Hepatocyte (in vitro differentiated cells): ENCODE measurements around the gene STIM1.

Source experiments
- CTCF ChIP-seq: fragments of 200-600 bp; sonication (generic); IDR thresholded peaks from 2 replicates; pipeline ENCODE4 v1.5.1; 2016; ENCODE audit warnings: antibody characterized with exemption, mild to moderate bottlenecking; ENCODE audit not compliant: poor library complexity
- EZH2 ChIP-seq: fragments of 200-600 bp; sonication (generic); IDR thresholded peaks from 2 replicates; pipeline ENCODE4 v1.6.1; 2016; ENCODE audit warnings: antibody characterized with exemption, mild to moderate bottlenecking, borderline replicate concordance
- EZH2phosphoT487 ChIP-seq: fragments of 200-600 bp; sonication (generic); IDR thresholded peaks from one replicate; pipeline ENCODE4 v1.6.1; 2018; ENCODE audit warnings: antibody characterized with exemption, mild to moderate bottlenecking, low read depth, moderate library complexity; ENCODE audit not compliant: unreplicated experiment, severe bottlenecking

GRCh38 chr11:4140067-4140636 lies 284.7 kb downstream of the STIM1 start:
- TF ChIP-seq EZH2 (no peak), CTCF (no peak), EZH2phosphoT487 (no peak)
